ENCODE data around the gene TM9SF3. TPM values are rescaled to one million over a fixed set of nuclear protein-coding genes. Genes with fewer than 3 reads are reported as not detected.

Gene TM9SF3
- total RNA-seq, 4 donors from 2014 or later = 52.6 to 65.3 (median 55.6) TPM

- Histone ChIP-seq H3K4me3 (no peak overlapping the region), H3K27me3 (no peaks in the 10 kb centered on the region), H3K4me1 (peaks cover 9% of the 10 kb centered on the region), H3K36me3 (peaks cover 3% of the 10 kb centered on the region), H3K9me3 (no peaks in the 10 kb centered on the region), H3K27ac (no peak overlapping the region)
- no peak for TF ChIP-seq CTCF (IDR thresholded peaks at IDR 0.05)
- TF ChIP-seq POLR2AphosphoS5 (IDR thresholded peaks at IDR 0.05) = no peak
- TF ChIP-seq EP300 (IDR thresholded peaks at IDR 0.05) = no peak
- TF ChIP-seq POLR2A (IDR thresholded peaks at IDR 0.05) = no peak
- 84% methylated on average over 6 of the region's 6 CpGs for WGBS
- no peak for DNase-seq (ENCODE audit: low spot score in 2 of 2)
Observed at GRCh38 chr10:96570511-96570910, 16.3 kb downstream of the TM9SF3 start.

DNA sequence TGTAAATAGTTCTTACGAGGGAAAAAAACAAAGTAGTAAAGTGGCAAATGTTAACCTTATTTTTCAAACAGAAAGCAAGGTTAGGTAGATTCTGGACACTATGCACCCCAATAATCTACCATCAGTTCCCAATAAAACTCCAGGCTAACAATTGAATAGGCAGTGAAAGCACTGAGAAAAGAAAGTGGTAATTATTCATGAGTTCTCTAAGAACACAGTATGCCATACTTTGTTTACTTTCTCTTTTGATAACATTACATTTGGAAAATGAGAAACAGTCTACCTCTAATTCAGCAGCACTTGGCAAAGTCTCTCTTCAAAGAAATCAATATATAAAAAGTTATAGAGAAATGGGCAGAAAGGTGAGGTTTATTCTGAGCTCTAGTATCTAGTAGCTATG is 18.4 kb downstream of the TM9SF3 start:
- no peak overlapping the region for H3K27ac ChIP-seq
- H3K36me3 ChIP-seq = peaks cover 14% of the 10 kb centered on the region
- TF ChIP-seq CTCF (IDR thresholded peaks at IDR 0.05) = no peak
- TF ChIP-seq POLR2A (IDR thresholded peaks at IDR 0.05) = no peak
- no peak for TF ChIP-seq POLR2AphosphoS5 (IDR thresholded peaks at IDR 0.05)
- TF ChIP-seq EP300 (IDR thresholded peaks at IDR 0.05) = no peak
- DNase-seq (ENCODE audit: low spot score in 2 of 2) = no peak
- no peaks in the 10 kb centered on the region for H3K27me3 ChIP-seq
- no peaks in the 10 kb centered on the region for H3K9me3 ChIP-seq
- no peak overlapping the region for H3K4me3 ChIP-seq
- peaks cover 9% of the 10 kb centered on the region for H3K4me1 ChIP-seq
- 78% methylated on average over 1 of the region's 1 CpG for WGBS

GRCh38 chr10:96565774-96566173 is 21.0 kb downstream of the TM9SF3 start:
- Histone ChIP-seq H3K9me3 (no peaks in the 10 kb centered on the region), H3K4me3 (no peak overlapping the region), H3K27me3 (no peaks in the 10 kb centered on the region), H3K4me1 (peaks cover 9% of the 10 kb centered on the region), H3K27ac (no peak overlapping the region), H3K36me3 (peaks cover 24% of the 10 kb centered on the region)
- DNase-seq (ENCODE audit: low spot score in 2 of 2) = no peak
- TF ChIP-seq CTCF (IDR thresholded peaks at IDR 0.05) (no peak), POLR2AphosphoS5 (IDR thresholded peaks at IDR 0.05) (no peak), EP300 (IDR thresholded peaks at IDR 0.05) (no peak)
- WGBS = 34% methylated on average over 1 of the region's 1 CpG

DNA sequence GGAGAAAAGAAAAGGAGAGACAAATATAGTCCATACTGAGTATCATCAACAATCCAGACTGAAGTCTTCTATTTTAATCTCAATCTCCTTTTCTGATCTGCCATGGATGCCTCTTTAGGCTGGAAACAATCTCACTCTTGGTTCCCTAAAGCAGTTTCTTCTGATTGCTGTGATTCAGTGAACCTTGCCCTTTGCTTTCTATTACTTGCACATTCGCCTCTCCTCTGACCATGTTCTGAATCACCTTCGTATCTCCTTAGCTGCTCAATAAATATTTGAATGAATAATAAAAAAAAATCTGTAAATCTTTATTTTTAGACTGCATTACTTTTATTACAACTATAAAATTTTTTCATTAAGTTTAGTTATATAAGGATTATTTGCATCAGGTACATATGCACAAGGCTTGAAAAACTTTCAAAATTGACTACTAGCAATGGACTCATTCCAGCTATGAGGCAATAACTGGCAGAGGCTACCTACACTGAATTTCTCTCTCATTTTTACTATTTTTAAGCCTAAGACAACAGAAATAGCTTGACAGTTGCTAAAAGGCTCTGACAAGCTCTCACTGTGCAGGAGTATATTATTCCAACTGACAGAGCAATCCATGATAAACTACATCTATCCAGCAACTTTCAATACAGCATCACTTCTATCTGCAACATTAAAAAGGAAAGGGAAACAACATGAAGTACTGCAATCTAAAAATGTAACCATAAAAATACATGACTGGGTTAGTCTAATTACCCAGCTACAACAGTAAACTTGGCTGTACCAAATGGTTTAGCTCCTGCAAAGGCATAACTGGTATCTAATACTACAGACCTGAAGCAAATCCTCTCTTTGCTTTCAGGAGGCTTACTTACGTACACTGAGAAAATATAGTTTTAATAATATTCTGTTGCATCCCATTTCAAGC is 25.6 kb downstream of the TM9SF3 start:
- Histone ChIP-seq H3K27me3 (no peaks in the 10 kb centered on the region), H3K27ac (no peak overlapping the region)
- TF ChIP-seq CTCF (IDR thresholded peaks at IDR 0.05) (no peak), POLR2A (IDR thresholded peaks at IDR 0.05) (no peak), EP300 (IDR thresholded peaks at IDR 0.05) (no peak), POLR2AphosphoS5 (IDR thresholded peaks at IDR 0.05) (no peak)

DNA sequence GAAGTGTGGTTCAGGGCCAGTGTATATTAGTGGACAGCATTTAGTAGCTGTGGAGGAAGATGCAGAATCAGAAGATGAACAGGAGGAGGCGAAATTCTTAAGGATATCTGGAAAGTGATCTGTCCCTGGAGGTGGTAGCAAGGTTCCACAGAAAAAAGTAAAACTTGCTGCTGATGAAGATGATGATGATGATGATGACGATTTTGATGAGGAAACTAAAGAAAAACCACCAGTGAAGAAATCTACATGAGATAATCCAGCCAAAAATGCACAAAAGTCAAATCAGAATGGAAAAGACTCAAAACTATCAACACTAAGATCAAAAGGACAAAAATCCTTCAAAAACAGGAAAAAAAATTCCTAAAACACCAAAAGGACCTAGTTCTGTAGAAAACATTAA is 26.3 kb downstream of the TM9SF3 start:
- H3K27me3 ChIP-seq = no peaks in the 10 kb centered on the region
- H3K27ac ChIP-seq = no peak overlapping the region
- no peaks in the 10 kb centered on the region for H3K4me1 ChIP-seq
- TF ChIP-seq CTCF (IDR thresholded peaks at IDR 0.05) (no peak), EP300 (IDR thresholded peaks at IDR 0.05) (no peak), POLR2A (IDR thresholded peaks at IDR 0.05) (no peak), POLR2AphosphoS5 (IDR thresholded peaks at IDR 0.05) (no peak)
- no peak for DNase-seq (ENCODE audit: low spot score in 2 of 2)
- no peaks in the 10 kb centered on the region for H3K9me3 ChIP-seq
- no peak overlapping the region for H3K4me3 ChIP-seq
- H3K36me3 ChIP-seq = peaks cover 53% of the 10 kb centered on the region
- 95% methylated on average over 2 of the region's 2 CpGs for WGBS

More for the DNA sequence above, 25.6 kb downstream of the TM9SF3 start:
- no peaks in the 10 kb centered on the region for H3K9me3 ChIP-seq
- no peak overlapping the region for H3K4me3 ChIP-seq
- peaks cover 53% of the 10 kb centered on the region for H3K36me3 ChIP-seq
- WGBS = 90% methylated on average over 3 of the region's 3 CpGs
- DNase-seq (ENCODE audit: low spot score in 2 of 2) = no peak
- H3K4me1 ChIP-seq = no peaks in the 10 kb centered on the region

All from suprapubic skin (tissue), 4 donors.